ENCODE measurements around the gene TREH.

- no peak for TF ChIP-seq POLR2A (IDR thresholded peaks at IDR 0.05)
- TF ChIP-seq CTCF (IDR thresholded peaks at IDR 0.05), result no peak
These were observed 9.5 kb upstream of the TREH start for GRCh38 chr11:118688851-118689502.
